PFSK-1 (cell line): ENCODE measurements around the gene MAN2B1.

Source experiments
- FOXP2 ChIP-seq: optimal IDR thresholded peaks from 2 replicates; pipeline ENCODE3; 2011; ENCODE audit warnings: borderline replicate concordance, control low read depth, inconsistent platforms; ENCODE audit not compliant: insufficient read depth; ENCODE audit errors: extremely low read length, extremely low read depth
- POLR2AphosphoS5 ChIP-seq: IDR thresholded peaks from 2 replicates; pipeline ENCODE4 v1.6.1; 2012; ENCODE audit warnings: low read depth, mild to moderate bottlenecking, control low read depth, low read length, moderate library complexity
- SIN3A ChIP-seq: IDR thresholded peaks from 2 replicates; pipeline ENCODE4 v1.6.1; 2012; ENCODE audit warnings: mild to moderate bottlenecking, low read length, moderate library complexity, borderline replicate concordance; ENCODE audit not compliant: insufficient read depth
- TAF1 ChIP-seq: IDR thresholded peaks from 2 replicates; pipeline ENCODE4 v1.6.1; 2012; ENCODE audit warnings: low read length, control low read depth, borderline replicate concordance; ENCODE audit not compliant: insufficient read depth
- TF ChIP-seq, protein P1 (sequence below), 2 experiments: IDR thresholded peaks; 2 replicates each; pipeline versions ENCODE4 v1.6.1 to v1.8.0; 2011 to 2012; ENCODE audit warnings: low read depth in 2 of 2, low read length in 2 of 2, control low read depth in 1 of 2, inconsistent platforms in 1 of 2, mild to moderate bottlenecking in 1 of 2, moderate library complexity in 1 of 2; ENCODE audit not compliant: insufficient read depth in 1 of 2

Gene MAN2B1

DNA sequence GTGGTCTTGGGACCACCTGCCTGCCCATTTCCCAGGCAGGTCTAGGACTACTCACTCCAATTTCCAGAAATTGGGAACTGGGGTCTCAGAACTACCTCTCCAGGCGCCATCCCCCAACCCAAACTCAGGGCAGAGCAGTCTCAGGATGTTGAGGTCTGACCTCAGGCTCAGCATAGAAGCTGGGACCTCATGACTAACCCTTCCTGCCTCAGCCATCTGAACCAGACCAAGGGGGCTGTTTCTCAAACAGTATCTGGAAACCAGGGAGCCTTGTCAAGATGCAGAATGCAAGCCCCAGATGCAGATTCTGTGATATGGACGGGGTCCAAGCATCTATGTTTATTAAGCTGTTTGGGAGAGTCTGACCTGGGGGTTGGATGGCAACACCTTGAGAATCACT, 28.6 kb upstream of the MAN2B1 start:
- TF ChIP-seq, protein P1, sequence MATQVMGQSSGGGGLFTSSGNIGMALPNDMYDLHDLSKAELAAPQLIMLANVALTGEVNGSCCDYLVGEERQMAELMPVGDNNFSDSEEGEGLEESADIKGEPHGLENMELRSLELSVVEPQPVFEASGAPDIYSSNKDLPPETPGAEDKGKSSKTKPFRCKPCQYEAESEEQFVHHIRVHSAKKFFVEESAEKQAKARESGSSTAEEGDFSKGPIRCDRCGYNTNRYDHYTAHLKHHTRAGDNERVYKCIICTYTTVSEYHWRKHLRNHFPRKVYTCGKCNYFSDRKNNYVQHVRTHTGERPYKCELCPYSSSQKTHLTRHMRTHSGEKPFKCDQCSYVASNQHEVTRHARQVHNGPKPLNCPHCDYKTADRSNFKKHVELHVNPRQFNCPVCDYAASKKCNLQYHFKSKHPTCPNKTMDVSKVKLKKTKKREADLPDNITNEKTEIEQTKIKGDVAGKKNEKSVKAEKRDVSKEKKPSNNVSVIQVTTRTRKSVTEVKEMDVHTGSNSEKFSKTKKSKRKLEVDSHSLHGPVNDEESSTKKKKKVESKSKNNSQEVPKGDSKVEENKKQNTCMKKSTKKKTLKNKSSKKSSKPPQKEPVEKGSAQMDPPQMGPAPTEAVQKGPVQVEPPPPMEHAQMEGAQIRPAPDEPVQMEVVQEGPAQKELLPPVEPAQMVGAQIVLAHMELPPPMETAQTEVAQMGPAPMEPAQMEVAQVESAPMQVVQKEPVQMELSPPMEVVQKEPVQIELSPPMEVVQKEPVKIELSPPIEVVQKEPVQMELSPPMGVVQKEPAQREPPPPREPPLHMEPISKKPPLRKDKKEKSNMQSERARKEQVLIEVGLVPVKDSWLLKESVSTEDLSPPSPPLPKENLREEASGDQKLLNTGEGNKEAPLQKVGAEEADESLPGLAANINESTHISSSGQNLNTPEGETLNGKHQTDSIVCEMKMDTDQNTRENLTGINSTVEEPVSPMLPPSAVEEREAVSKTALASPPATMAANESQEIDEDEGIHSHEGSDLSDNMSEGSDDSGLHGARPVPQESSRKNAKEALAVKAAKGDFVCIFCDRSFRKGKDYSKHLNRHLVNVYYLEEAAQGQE (IDR thresholded peaks at IDR 0.05; ENCODE audit: insufficient read depth in 1 of 2, low read depth in 2 of 2, low read length in 2 of 2): no peak
- TF ChIP-seq SIN3A: no peak
- no peak for TF ChIP-seq POLR2AphosphoS5
- TF ChIP-seq TAF1: no peak
- TF ChIP-seq FOXP2: no peak

DNA sequence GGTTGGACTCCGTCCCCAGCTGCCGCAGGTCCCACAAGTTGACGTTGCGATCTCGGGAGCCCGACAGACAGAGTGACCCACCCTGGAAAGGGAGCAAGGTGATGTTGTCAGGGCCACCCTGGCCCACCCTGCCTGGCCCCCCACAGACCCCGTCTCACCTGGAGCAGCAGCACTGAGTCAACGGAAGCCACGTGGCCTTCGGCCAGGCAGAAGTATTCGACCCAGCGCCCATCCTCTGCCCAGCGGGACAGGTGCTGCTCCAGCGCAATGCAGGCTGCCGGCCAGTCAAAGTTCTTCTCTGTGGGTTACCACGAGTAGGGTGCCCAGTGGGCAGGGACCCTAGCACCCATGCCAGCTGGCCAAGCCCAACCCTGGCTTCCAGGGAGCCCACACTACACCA, 28.1 kb upstream of the MAN2B1 start:
- TF ChIP-seq POLR2AphosphoS5 (no peak), SIN3A (no peak), TAF1 (no peak), FOXP2 (no peak)
- TF ChIP-seq, protein P1 (IDR thresholded peaks at IDR 0.05; ENCODE audit: insufficient read depth in 1 of 2, low read depth in 2 of 2, low read length in 2 of 2): no peak

DNA sequence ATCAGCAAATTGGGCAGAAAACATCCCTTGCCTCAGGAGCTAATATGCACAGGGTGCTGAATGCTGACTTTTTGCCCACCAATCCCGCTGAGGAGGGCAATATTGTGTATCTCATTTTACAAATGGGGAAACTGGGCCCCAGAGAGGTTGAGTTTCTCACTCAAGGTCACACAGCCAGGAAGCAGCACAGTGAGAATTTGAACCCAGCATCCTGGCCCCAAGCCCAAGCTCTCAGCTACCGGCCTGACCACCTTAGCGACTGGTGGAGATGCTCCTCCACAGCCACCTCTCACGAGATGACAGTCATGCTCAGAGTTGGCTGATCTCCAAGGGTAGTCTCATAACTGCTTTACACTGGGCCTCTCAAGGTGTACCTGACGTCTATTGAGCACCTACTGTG, 26.4 kb upstream of the MAN2B1 start:
- no peak for TF ChIP-seq SIN3A

GRCh38 chr19:12689581-12690216, 23.2 kb upstream of the MAN2B1 start:
- TF ChIP-seq SIN3A: no peak
- TF ChIP-seq TAF1: no peak
- TF ChIP-seq FOXP2: no peak
- no peak for TF ChIP-seq POLR2AphosphoS5
- TF ChIP-seq, protein P1 (IDR thresholded peaks at IDR 0.05; ENCODE audit: insufficient read depth in 1 of 2, low read depth in 2 of 2, low read length in 2 of 2): no peak

DNA sequence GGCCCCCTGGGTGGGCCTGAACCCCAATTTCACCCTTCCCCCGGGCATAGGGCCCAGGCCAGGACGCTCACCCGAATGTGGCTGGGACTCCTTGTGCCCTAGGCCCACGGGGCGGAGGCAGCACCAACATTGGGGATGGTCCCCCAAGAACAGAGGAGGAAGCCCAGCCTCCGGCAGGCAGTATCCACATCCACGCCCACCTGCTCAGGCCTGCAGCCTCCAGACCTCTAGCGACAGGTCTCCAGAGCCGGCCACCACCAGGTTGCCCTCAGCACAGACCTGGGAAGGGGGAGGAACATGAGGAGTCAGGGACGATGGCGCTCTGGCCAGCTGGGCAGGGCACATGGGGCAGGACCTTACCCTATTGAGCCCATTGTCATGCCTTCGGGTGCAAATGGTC, 22.5 kb upstream of the MAN2B1 start:
- no peak for TF ChIP-seq TAF1
- no peak for TF ChIP-seq POLR2AphosphoS5
- TF ChIP-seq FOXP2: no peak
- TF ChIP-seq, protein P1 (IDR thresholded peaks at IDR 0.05; ENCODE audit: insufficient read depth in 1 of 2, low read depth in 2 of 2, low read length in 2 of 2): no peak
- no peak for TF ChIP-seq SIN3A
